ENCODE measurements around the gene DCN.
A peak's percentile ranks its signal among the peaks of the same experiment; 100 is the strongest.

DCN gene

GRCh38 chr12:91182636-91183455 is at the start of gene DCN:
Gene DCN (minus strand): TSS chr12:91182817. CDS start chr12:91178552, 4,265 bp downstream.
- H3K4me3 ChIP-seq (ENCODE audit: low read depth, low read length), result peak within 1 kb of the TSS; percentile 38
- H3K27me3 ChIP-seq (replicated peaks), result no peaks in the 10 kb centered on the region
- in situ Hi-C loops (cut with HindIII; ENCODE audit: low pct_ligation_motif_present, low sequenced_read_pairs), result no loop called here
- no peaks in the 10 kb centered on the region for H3K36me3 ChIP-seq (replicated peaks)
- H3K27ac ChIP-seq, result peak within 1 kb of the TSS; percentile 59
- no peak for TF ChIP-seq CTCF (IDR thresholded peaks at IDR 0.05; ENCODE audit: low read depth, low read length, missing control alignments)
- no peak for DNase-seq

- in situ Hi-C loops (cut with HindIII; ENCODE audit: low pct_ligation_motif_present, low sequenced_read_pairs), result no loop called here
- Histone ChIP-seq H3K4me3 (ENCODE audit: low read depth, low read length) (no peak overlapping the region), H3K36me3 (replicated peaks) (no peaks in the 10 kb centered on the region), H3K27me3 (replicated peaks) (no peaks in the 10 kb centered on the region), H3K27ac (no peak overlapping the region)
- no peak for TF ChIP-seq CTCF (IDR thresholded peaks at IDR 0.05; ENCODE audit: low read depth, low read length, missing control alignments)
- no peak for DNase-seq
Observed at GRCh38 chr12:91230841-91231240, 48.2 kb upstream of the DCN start.

GRCh38 chr12:91226951-91227350 is 44.3 kb upstream of the DCN start:
- no peak for TF ChIP-seq CTCF (IDR thresholded peaks at IDR 0.05; ENCODE audit: low read depth, low read length, missing control alignments)
- Histone ChIP-seq H3K27me3 (replicated peaks) (no peaks in the 10 kb centered on the region), H3K4me3 (ENCODE audit: low read depth, low read length) (no peak overlapping the region), H3K36me3 (replicated peaks) (no peaks in the 10 kb centered on the region), H3K27ac (no peak overlapping the region)
- in situ Hi-C loops (cut with HindIII; ENCODE audit: low pct_ligation_motif_present, low sequenced_read_pairs), result no loop called here
- no peak for DNase-seq

- no peaks in the 10 kb centered on the region for H3K27me3 ChIP-seq (replicated peaks)
- no peaks in the 10 kb centered on the region for H3K36me3 ChIP-seq (replicated peaks)
- TF ChIP-seq CTCF (IDR thresholded peaks at IDR 0.05; ENCODE audit: low read depth, low read length, missing control alignments), result no peak
- no peak overlapping the region for H3K4me3 ChIP-seq (ENCODE audit: low read depth, low read length)
- in situ Hi-C loops (cut with HindIII; ENCODE audit: low pct_ligation_motif_present, low sequenced_read_pairs), result no loop called here
- DNase-seq, result no peak
- no peak overlapping the region for H3K27ac ChIP-seq
Observed at GRCh38 chr12:91225316-91225715, 42.7 kb upstream of the DCN start.

- Histone ChIP-seq H3K4me3 (ENCODE audit: low read depth, low read length) (no peak overlapping the region), H3K36me3 (replicated peaks) (no peaks in the 10 kb centered on the region), H3K27ac (no peak overlapping the region), H3K27me3 (replicated peaks) (no peaks in the 10 kb centered on the region)
- no peak for DNase-seq
- TF ChIP-seq CTCF (IDR thresholded peaks at IDR 0.05; ENCODE audit: low read depth, low read length, missing control alignments), result no peak
- in situ Hi-C loops (cut with HindIII; ENCODE audit: low pct_ligation_motif_present, low sequenced_read_pairs), result no loop called here
Observed at GRCh38 chr12:91224401-91224800, 41.8 kb upstream of the DCN start.

- no peak for TF ChIP-seq CTCF (IDR thresholded peaks at IDR 0.05; ENCODE audit: low read depth, low read length, missing control alignments)
- peak overlapping the region; percentile 69 for H3K27ac ChIP-seq
- DNase-seq, result peak; percentile 31
Observed at GRCh38 chr12:91222746-91223145, 40.1 kb upstream of the DCN start.

More at GRCh38 chr12:91222746-91223145, 40.1 kb upstream of the DCN start:
- in situ Hi-C loops (cut with HindIII; ENCODE audit: low pct_ligation_motif_present, low sequenced_read_pairs), result no loop called here
- Histone ChIP-seq H3K36me3 (replicated peaks) (no peaks in the 10 kb centered on the region), H3K27me3 (replicated peaks) (no peaks in the 10 kb centered on the region), H3K4me3 (ENCODE audit: low read depth, low read length) (no peak overlapping the region)
